ENCODE measurements around the gene MYBBP1A. TPM values are rescaled to one million over a fixed set of nuclear protein-coding genes. Genes with fewer than 3 reads are reported as not detected.

Gene MYBBP1A
- total RNA-seq, 1 experiment from 2014 or later = 130 TPM

GRCh38 chr17:4529533-4530152, 25.5 kb downstream of the MYBBP1A start (continued):
- no peak for TF ChIP-seq CTCF (IDR thresholded peaks at IDR 0.05 in 2 of 3, conservative IDR thresholded peaks at IDR 0.05 in 1 of 3; ENCODE audit: borderline replicate concordance in 1 of 3, insufficient read depth in 1 of 3, low read depth in 2 of 3, low read length in 2 of 3)
- no peak for TF ChIP-seq ZFX (IDR thresholded peaks at IDR 0.05)
- no peak for TF ChIP-seq SRF (IDR thresholded peaks at IDR 0.05; ENCODE audit: low read depth)
- TF ChIP-seq SIN3A (IDR thresholded peaks at IDR 0.05; ENCODE audit: low read depth) = no peak

DNA sequence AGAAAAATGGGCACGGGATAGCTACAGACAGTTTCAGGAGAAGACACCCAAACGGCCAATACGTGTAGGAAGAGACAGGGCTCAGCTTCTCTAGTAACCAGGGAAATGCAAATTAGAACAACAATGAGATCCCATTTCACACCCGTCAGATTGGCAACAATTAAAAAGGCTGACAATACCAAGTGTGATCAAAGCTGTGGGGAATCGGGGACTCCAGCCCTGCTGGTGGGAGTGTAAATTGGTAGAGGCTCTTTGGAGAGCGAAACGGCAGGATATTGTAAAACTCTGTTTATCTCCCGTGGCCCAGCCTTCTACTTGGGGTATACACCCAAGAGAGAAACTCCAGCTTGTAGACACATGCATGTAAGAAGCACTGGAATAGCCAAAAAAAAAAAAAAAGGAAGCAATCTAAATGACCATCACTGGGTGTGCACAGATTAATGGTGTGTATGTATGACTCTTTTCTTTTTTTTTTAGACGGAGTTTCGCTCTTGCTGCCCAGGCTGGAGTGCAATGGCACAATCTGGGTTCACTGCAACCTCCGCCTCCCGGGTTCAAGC, 27.5 kb downstream of the MYBBP1A start:
- ChIA-PET POLR2A (no interaction called here), RAD21 (ENCODE audit: low non-redundant PET in 1 of 2, low total read pairs in 2 of 2, uncharacterized antibody in 2 of 2, unreplicated experiment in 2 of 2) (no interaction called here), CTCF (no interaction called here)
- Histone ChIP-seq H3K27ac (ENCODE audit: low read depth, low read length) (no peak overlapping the region), H4K20me1 (ENCODE audit: insufficient read depth) (no peaks in the 10 kb centered on the region), H3K9ac (ENCODE audit: low read length) (no peak overlapping the region), H3K9me2 (ENCODE audit: insufficient read depth) (no peaks in the 10 kb centered on the region), H3K4me2 (ENCODE audit: low read length) (no peak overlapping the region), H3K4me1 (ENCODE audit: control insufficient read depth in 1 of 2, insufficient read depth in 2 of 2, low read length in 2 of 2) (no peaks in the 10 kb centered on the region), H3K4me3 (replicated peaks in 1 of 2; ENCODE audit: low read depth in 1 of 2, low read length in 2 of 2) (no peak overlapping the region), H3K9me3 (ENCODE audit: control insufficient read depth in 1 of 2, insufficient read depth in 1 of 2, low read depth in 1 of 2, low read length in 2 of 2) (no peaks in the 10 kb centered on the region), H3K27me3 (ENCODE audit: insufficient read depth, low read length) (no peaks in the 10 kb centered on the region), H3K36me3 (ENCODE audit: control insufficient read depth in 1 of 2, insufficient read depth in 2 of 2, low read length in 2 of 2) (no peaks in the 10 kb centered on the region), H3K79me2 (ENCODE audit: insufficient read depth, low read length) (no peaks in the 10 kb centered on the region), H2AFZ (ENCODE audit: low read depth, low read length, poor library complexity, severe bottlenecking) (no peak overlapping the region)
- ATAC-seq = no peak
- no TSS peak for BruUV-seq (replicated peaks)
- no peak for TF ChIP-seq ZFX (IDR thresholded peaks at IDR 0.05)
- TF ChIP-seq EZH2phosphoT487 (IDR thresholded peaks at IDR 0.05; ENCODE audit: borderline replicate concordance) = no peak
- DNase-seq (ENCODE audit: low read depth, low spot score) = no peak
- intact Hi-C loops (cut with micrococcal nuclease) = no loop called here

DNA sequence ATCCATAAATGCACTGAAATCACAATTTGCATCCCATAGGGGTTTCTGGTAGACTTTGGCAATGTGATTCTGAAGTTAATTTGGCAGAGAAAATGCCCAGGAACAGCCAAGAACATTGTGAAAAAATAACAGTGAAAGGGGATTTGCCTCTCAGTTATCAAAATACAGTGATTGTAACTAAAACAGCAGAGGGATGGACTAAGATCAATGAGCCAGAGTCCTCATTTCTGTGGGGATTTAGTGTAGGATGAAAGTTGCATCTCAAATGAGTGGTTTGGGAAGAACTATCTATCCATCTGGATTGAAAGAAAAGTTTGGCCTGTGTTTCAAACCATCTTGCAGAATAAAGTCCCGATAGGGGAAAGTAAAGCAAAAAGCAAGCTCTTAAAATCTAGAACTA, 28.1 kb downstream of the MYBBP1A start:
- RAD21 ChIA-PET (ENCODE audit: low non-redundant PET in 1 of 2, low total read pairs in 2 of 2, uncharacterized antibody in 2 of 2, unreplicated experiment in 2 of 2) = no interaction called here
- H4K20me1 ChIP-seq (ENCODE audit: insufficient read depth) = no peaks in the 10 kb centered on the region
- no peaks in the 10 kb centered on the region for H3K27me3 ChIP-seq (ENCODE audit: insufficient read depth, low read length)
- no peak overlapping the region for H3K4me3 ChIP-seq (replicated peaks in 1 of 2; ENCODE audit: low read depth in 1 of 2, low read length in 2 of 2)
- BruUV-seq (replicated peaks) = no TSS peak
- no peaks in the 10 kb centered on the region for H3K9me2 ChIP-seq (ENCODE audit: insufficient read depth)
- H3K9me3 ChIP-seq (ENCODE audit: control insufficient read depth in 1 of 2, insufficient read depth in 1 of 2, low read depth in 1 of 2, low read length in 2 of 2) = no peaks in the 10 kb centered on the region
- CTCF ChIA-PET = no interaction called here
- H3K36me3 ChIP-seq (ENCODE audit: control insufficient read depth in 1 of 2, insufficient read depth in 2 of 2, low read length in 2 of 2) = no peaks in the 10 kb centered on the region
- H2AFZ ChIP-seq (ENCODE audit: low read depth, low read length, poor library complexity, severe bottlenecking) = no peak overlapping the region
- no peak overlapping the region for H3K27ac ChIP-seq (ENCODE audit: low read depth, low read length)
- no peaks in the 10 kb centered on the region for H3K4me1 ChIP-seq (ENCODE audit: control insufficient read depth in 1 of 2, insufficient read depth in 2 of 2, low read length in 2 of 2)
- intact Hi-C loops (cut with micrococcal nuclease) = no loop called here
- POLR2A ChIA-PET = no interaction called here
- H3K4me2 ChIP-seq (ENCODE audit: low read length) = no peak overlapping the region
- H3K79me2 ChIP-seq (ENCODE audit: insufficient read depth, low read length) = no peaks in the 10 kb centered on the region
- DNase-seq (ENCODE audit: low read depth, low spot score) (no peak), ATAC-seq (no peak)
- H3K9ac ChIP-seq (ENCODE audit: low read length) = no peak overlapping the region
- TF ChIP-seq YY1 (IDR thresholded peaks at IDR 0.05; ENCODE audit: extremely low read depth, insufficient replicate concordance, low read depth, low read length) = no peak
- TF ChIP-seq ZBTB33 (IDR thresholded peaks at IDR 0.05; ENCODE audit: extremely low read depth, insufficient replicate concordance, low read length) = no peak
- no peak for TF ChIP-seq POLR2AphosphoS5 (IDR thresholded peaks at IDR 0.05; ENCODE audit: low read depth, low read length)
- TF ChIP-seq ZNF274 (IDR thresholded peaks at IDR 0.05; ENCODE audit: low read depth, low read length) = no peak
- TF ChIP-seq RAD21 (IDR thresholded peaks at IDR 0.05; ENCODE audit: low read depth) = no peak
- TF ChIP-seq SP1 (IDR thresholded peaks at IDR 0.05; ENCODE audit: low read depth) = no peak
- no peak for TF ChIP-seq POLR2A (IDR thresholded peaks at IDR 0.05; ENCODE audit: borderline replicate concordance, extremely low read depth, insufficient read depth, insufficient read length)
- no peak for TF ChIP-seq CBX3 (IDR thresholded peaks at IDR 0.05; ENCODE audit: low read depth)
